Gastrocnemius medialis (tissue), 4 donors: ENCODE measurements around the gene ARL14EP. TPM values are rescaled to one million over a fixed set of nuclear protein-coding genes. Genes with fewer than 3 reads are reported as not detected.

Source experiments
- total RNA-seq, 4 donors: library from RNA; depleted of rRNA; stranded (reverse); fragments of >200 nt; gene quantifications; one replicate each; pipeline versions ENCODE4 v1.1.0 to v1.2.3, GENCODE V29; 2016

Gene ARL14EP
- total RNA-seq, 4 donors from 2014 or later: 10.3 to 26.1 (median 14.1) TPM

Other genes starting within 250 kb of the ARL14EP start
- not detected for gene FSHB, start 92.1 kb upstream of the ARL14EP start, total RNA-seq